Testis (tissue), 2 donors: ENCODE data around the gene APEX1.

ENCODE experiments used
- POLR2A ChIP-seq: fragments of 450-650 bp; IDR thresholded peaks from one replicate; pipeline ENCODE4 v1.6.1; 2017; ENCODE audit warnings: antibody characterized with exemption, mild to moderate bottlenecking, moderate library complexity
- TF ChIP-seq, protein P1 (sequence below), 3 experiments: fragments of 450-650 bp in 2 of 3; fragments of 200-600 bp in 1 of 3; sonication (generic) in 1 of 3; IDR thresholded peaks; one replicate each; pipeline ENCODE4 v1.5.1; 2016 to 2019; ENCODE audit warnings: antibody characterized with exemption in 3 of 3, mild to moderate bottlenecking in 2 of 3, moderate library complexity in 1 of 3

DNA sequence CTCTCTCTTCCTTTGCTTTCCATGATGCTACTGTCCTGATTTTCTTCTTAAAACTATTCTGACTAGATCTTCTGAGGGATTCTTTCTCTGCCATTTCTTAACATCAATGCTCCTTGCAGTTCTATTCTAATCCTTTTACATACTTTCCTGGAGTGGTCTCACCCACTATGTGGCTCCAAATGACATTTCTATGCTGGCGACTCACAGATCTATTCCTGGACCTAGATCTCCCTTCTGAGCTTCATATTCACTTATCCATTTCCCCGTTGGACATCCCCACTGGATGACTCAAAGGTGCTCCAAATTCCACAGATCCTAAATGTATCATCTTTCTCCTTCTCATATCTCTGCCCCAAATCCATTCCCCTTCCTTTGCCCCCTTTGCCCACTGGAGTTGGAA, 45.8 kb upstream of the APEX1 start:
- TF ChIP-seq, protein P1, sequence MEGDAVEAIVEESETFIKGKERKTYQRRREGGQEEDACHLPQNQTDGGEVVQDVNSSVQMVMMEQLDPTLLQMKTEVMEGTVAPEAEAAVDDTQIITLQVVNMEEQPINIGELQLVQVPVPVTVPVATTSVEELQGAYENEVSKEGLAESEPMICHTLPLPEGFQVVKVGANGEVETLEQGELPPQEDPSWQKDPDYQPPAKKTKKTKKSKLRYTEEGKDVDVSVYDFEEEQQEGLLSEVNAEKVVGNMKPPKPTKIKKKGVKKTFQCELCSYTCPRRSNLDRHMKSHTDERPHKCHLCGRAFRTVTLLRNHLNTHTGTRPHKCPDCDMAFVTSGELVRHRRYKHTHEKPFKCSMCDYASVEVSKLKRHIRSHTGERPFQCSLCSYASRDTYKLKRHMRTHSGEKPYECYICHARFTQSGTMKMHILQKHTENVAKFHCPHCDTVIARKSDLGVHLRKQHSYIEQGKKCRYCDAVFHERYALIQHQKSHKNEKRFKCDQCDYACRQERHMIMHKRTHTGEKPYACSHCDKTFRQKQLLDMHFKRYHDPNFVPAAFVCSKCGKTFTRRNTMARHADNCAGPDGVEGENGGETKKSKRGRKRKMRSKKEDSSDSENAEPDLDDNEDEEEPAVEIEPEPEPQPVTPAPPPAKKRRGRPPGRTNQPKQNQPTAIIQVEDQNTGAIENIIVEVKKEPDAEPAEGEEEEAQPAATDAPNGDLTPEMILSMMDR (IDR thresholded peaks at IDR 0.05): no peak
- TF ChIP-seq POLR2A: no peak
